Lung (tissue), 12 donors: ENCODE results near the gene AHCYL1. TPM values are rescaled to one million over a fixed set of nuclear protein-coding genes. Genes with fewer than 3 reads are reported as not detected.
"Not testable (repeated sequence)": the region's sequence is repeated elsewhere in the genome, so short reads cannot be mapped to it uniquely, and the experiment has no call there.

Experiments
- ATAC-seq: fragments of 200-7000 bp; cut with Tn5 transposase; one replicate; pipeline ENCODE4 v1.9.1; 2020; ENCODE audit warnings: moderate number of reproducible peaks; ENCODE audit not compliant: insufficient read depth, low FRiP score
- DNase-seq, 3 donors: peaks; one replicate each; pipeline ENCODE4 v3.0.0-alpha.2; 2013 to 2017
- H3K27ac ChIP-seq, 2 donors: one replicate each; pipeline ENCODE4 v1.5.1; 2013; ENCODE audit warnings: mild to moderate bottlenecking in 2 of 2, moderate library complexity in 2 of 2, control low read depth in 1 of 2, inconsistent platforms in 1 of 2, low read depth in 1 of 2, low read length in 1 of 2
- H3K27me3 ChIP-seq, 3 donors: one replicate each; pipeline ENCODE4 v1.5.1; 2013; ENCODE audit warnings: low read length in 2 of 3; ENCODE audit not compliant: control insufficient read depth in 3 of 3, insufficient read depth in 3 of 3
- H3K36me3 ChIP-seq, 4 donors: one replicate each; pipeline ENCODE4 v1.5.1; 2013; ENCODE audit warnings: low read length in 4 of 4, mild to moderate bottlenecking in 1 of 4, moderate library complexity in 1 of 4; ENCODE audit not compliant: control insufficient read depth in 4 of 4, insufficient read depth in 4 of 4
- H3K4me1 ChIP-seq, 5 donors: one replicate each; pipeline ENCODE4 v1.5.1; 2013; ENCODE audit warnings: low read length in 5 of 5, mild to moderate bottlenecking in 2 of 5, moderate library complexity in 1 of 5; ENCODE audit not compliant: control insufficient read depth in 5 of 5, insufficient read depth in 5 of 5
- H3K4me3 ChIP-seq: one replicate; pipeline ENCODE4 v1.5.1; 2013; ENCODE audit warnings: mild to moderate bottlenecking, control low read depth, moderate library complexity
- H3K9ac ChIP-seq, 2 donors: one replicate each; pipeline ENCODE4 v1.5.1; 2013; ENCODE audit warnings: low read length in 2 of 2, control low read depth in 1 of 2; ENCODE audit not compliant: insufficient read depth in 1 of 2
- H3K9me3 ChIP-seq, 4 donors: one replicate each; pipeline ENCODE4 v1.5.1; 2013; ENCODE audit warnings: low read length in 3 of 4, mild to moderate bottlenecking in 1 of 4, moderate library complexity in 1 of 4; ENCODE audit not compliant: control insufficient read depth in 4 of 4, insufficient read depth in 3 of 4
- CTCF ChIP-seq: IDR thresholded peaks from 2 replicates; pipeline ENCODE4 v1.5.1; 2012; ENCODE audit warnings: mild to moderate bottlenecking; ENCODE audit errors: control extremely low read depth, extremely low read depth
- WGBS, 2 donors: extraction: QIAGEN DNeasy Blood & Tissue Kit; methylation state at CpG; one replicate each; pipeline ENCODE4 v1.1.7; 2013; 5-methylcytosine and 5-hydroxymethylcytosine counted together
- polyA plus RNA-seq, 2 donors: library from polyadenylated mRNA; stranded (reverse); fragments of 200-250 nt; gene quantifications; one replicate each; pipeline ENCODE4 v1.2.1, GENCODE V29; 2013
- total RNA-seq, 2 donors: library from RNA; depleted of rRNA in 1 of 2; stranded (reverse); fragments of >200 nt in 1 of 2; gene quantifications; one replicate each; pipeline ENCODE4 v1.2.1, GENCODE V29; 2014 to 2021
- donor health status: control.
- donor health status: control.
- donor health status: Bipolar disorder and iron deficiency.
- donor health status: healthy.
- donor health status: DM: yes; HTN: yes; CAD: no.

The AHCYL1 gene
- total and polyA plus RNA-seq, 4 donors, result 44.4 to 77.7 (median 56.3) TPM

GRCh38 chr1:109947582-109948284 lies 36.8 kb upstream of the AHCYL1 start:
- peak; percentile 41 for ATAC-seq
- H3K9me3 ChIP-seq, result no peaks in the 10 kb centered on the region
- no peaks in the 10 kb centered on the region for H3K27me3 ChIP-seq
- H3K4me1 ChIP-seq, result peaks cover 0 to 2% (median 0%) of the 10 kb centered on the region in 5 donors
- H3K27ac ChIP-seq, result peak overlapping the region in 1 of 2 donors; percentile 37
- TF ChIP-seq CTCF, result no peak
- no peak overlapping the region for H3K4me3 ChIP-seq
- H3K36me3 ChIP-seq, result no peaks in the 10 kb centered on the region
- 44 to 61% methylated on average over 10 of the region's 10 CpGs for WGBS, 2 donors
- no peak overlapping the region for H3K9ac ChIP-seq
- DNase-seq, result peak in 1 of 3 donors; percentile 19

GRCh38 chr1:109948285-109948630 lies 36.3 kb upstream of the AHCYL1 start:
- no peaks in the 10 kb centered on the region for H3K36me3 ChIP-seq
- H3K9ac ChIP-seq, result no peak overlapping the region
- no peaks in the 10 kb centered on the region for H3K9me3 ChIP-seq
- DNase-seq, result no peak
- no peak overlapping the region for H3K4me3 ChIP-seq
- no peak for TF ChIP-seq CTCF
- peak; percentile 19 for ATAC-seq
- H3K27me3 ChIP-seq, result no peaks in the 10 kb centered on the region
- H3K4me1 ChIP-seq, result peaks cover 0 to 2% (median 0%) of the 10 kb centered on the region in 5 donors
- no peak overlapping the region for H3K27ac ChIP-seq

- H3K9ac ChIP-seq, result no peak overlapping the region
- H3K4me1 ChIP-seq, result peaks cover 0 to 2% (median 0%) of the 10 kb centered on the region in 5 donors
- WGBS, 2 donors, result 88 to 90% methylated on average over 1 of the region's 1 CpG
- no peaks in the 10 kb centered on the region for H3K27me3 ChIP-seq
- no peaks in the 10 kb centered on the region for H3K36me3 ChIP-seq
- no peak for TF ChIP-seq CTCF
- no peak for DNase-seq
- H3K27ac ChIP-seq, result no peak overlapping the region
- no peak overlapping the region for H3K4me3 ChIP-seq
- ATAC-seq, result no peak
- H3K9me3 ChIP-seq, result no peaks in the 10 kb centered on the region
These were observed 34.5 kb upstream of the AHCYL1 start for GRCh38 chr1:109950038-109950437.

- no peaks in the 10 kb centered on the region for H3K36me3 ChIP-seq
- 90 to 92% methylated on average over 2 of the region's 2 CpGs for WGBS, 2 donors
- ATAC-seq (no peak), DNase-seq (no peak)
- no peaks in the 10 kb centered on the region for H3K9me3 ChIP-seq
- H3K27ac ChIP-seq, result no peak overlapping the region
- no peak overlapping the region for H3K4me3 ChIP-seq
- H3K4me1 ChIP-seq, result peaks cover 0 to 2% (median 0%) of the 10 kb centered on the region in 5 donors
- H3K9ac ChIP-seq, result no peak overlapping the region
- no peaks in the 10 kb centered on the region for H3K27me3 ChIP-seq
- TF ChIP-seq CTCF, result no peak
These were observed 34.1 kb upstream of the AHCYL1 start for GRCh38 chr1:109950509-109950908.

GRCh38 chr1:109951501-109951900 lies 33.1 kb upstream of the AHCYL1 start:
- not testable (repeated sequence) for H3K9me3 ChIP-seq, H3K4me3 ChIP-seq, H3K36me3 ChIP-seq, H3K4me1 ChIP-seq, DNase-seq, ATAC-seq, H3K9ac ChIP-seq, H3K27me3 ChIP-seq, H3K27ac ChIP-seq
- 95 to 96% methylated on average over 5 of the region's 5 CpGs for WGBS, 2 donors
